Muscle of leg (tissue), 11 donors: ENCODE results near the gene TMEM43. TPM values are rescaled to one million over a fixed set of nuclear protein-coding genes. Genes with fewer than 3 reads are reported as not detected.

ENCODE experiments used
- DNase-seq: peaks from one replicate; pipeline ENCODE4 v3.0.0; 2013
- H3K27ac ChIP-seq: one replicate; pipeline ENCODE4 v1.5.1; 2013; ENCODE audit warnings: mild to moderate bottlenecking, low read length, control low read depth
- H3K27me3 ChIP-seq: one replicate; pipeline ENCODE4 v1.6.1; 2013; ENCODE audit warnings: low read length; ENCODE audit not compliant: control insufficient read depth, insufficient read depth
- H3K36me3 ChIP-seq: one replicate; pipeline ENCODE4 v1.6.1; 2013; ENCODE audit warnings: low read length; ENCODE audit not compliant: control insufficient read depth, insufficient read depth
- H3K4me1 ChIP-seq: one replicate; pipeline ENCODE4 v1.6.1; 2013; ENCODE audit warnings: low read length; ENCODE audit not compliant: control insufficient read depth, insufficient read depth
- H3K4me3 ChIP-seq: one replicate; pipeline ENCODE4 v1.5.1; 2013; ENCODE audit warnings: low read length, control low read depth
- H3K9me3 ChIP-seq: replicated peaks from 2 replicates; pipeline ENCODE4 v1.6.1; 2013; ENCODE audit warnings: low read depth, low read length; ENCODE audit not compliant: control insufficient read depth
- WGBS: methylation state at CpG from one replicate; pipeline ENCODE4 v1.1.5; 2013; ENCODE audit warnings: missing lambda C conversion rate; ENCODE audit not compliant: insufficient coverage; 5-methylcytosine and 5-hydroxymethylcytosine counted together
- polyA plus RNA-seq, 8 donors: library from polyadenylated mRNA; unstranded; fragments of 120-200 nt; gene quantifications; one replicate each; pipeline versions ENCODE4 v1.2.1 to v1.2.3, GENCODE V29; 2013; ENCODE audit warnings: inconsistent platforms in 1 of 8, low replicate concordance in 1 of 8; ENCODE audit not compliant: insufficient read length in 8 of 8, insufficient read depth in 1 of 8
- total RNA-seq: library from RNA; stranded (reverse); fragments of 120-200 nt; gene quantifications from one replicate; pipeline ENCODE4 v1.2.4, GENCODE V29; 2013

The TMEM43 gene
- total and polyA plus RNA-seq, 9 donors, result 43.7 to 69.7 (median 51.4) TPM

DNA sequence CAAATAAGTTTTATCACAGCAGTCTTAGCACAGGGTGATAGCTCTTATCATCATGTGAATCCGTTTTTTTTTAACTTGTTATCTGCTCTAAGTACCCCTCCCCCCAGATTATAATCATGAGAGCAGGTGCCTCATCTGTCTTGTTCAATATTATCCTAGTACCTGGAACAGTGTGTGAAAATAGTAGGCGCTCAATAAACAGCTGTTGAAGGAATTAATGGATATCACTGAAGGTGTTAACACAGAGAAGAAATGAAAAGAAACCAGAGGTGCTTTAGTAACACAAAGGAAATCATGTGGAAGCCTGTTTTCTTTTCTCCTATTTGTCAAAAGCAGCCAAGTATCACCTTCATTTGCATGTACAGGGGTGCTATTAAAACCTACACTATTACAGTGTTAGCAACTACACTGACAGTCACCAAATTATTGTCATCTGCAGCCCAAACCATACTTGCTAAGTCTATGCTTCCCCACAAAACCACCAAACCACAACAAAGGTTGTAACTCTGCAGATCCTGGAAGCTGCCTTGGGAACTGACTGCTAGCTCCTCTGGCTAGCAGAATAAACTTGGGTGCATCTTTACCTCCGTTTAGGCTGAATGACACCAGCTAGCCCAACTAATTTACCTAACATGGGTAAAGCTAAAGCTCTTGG lies 50.7 kb downstream of the TMEM43 start:
- Histone ChIP-seq H3K27me3 (no peaks in the 10 kb centered on the region), H3K9me3 (no peaks in the 10 kb centered on the region), H3K4me1 (peaks cover 9% of the 10 kb centered on the region), H3K27ac (no peak overlapping the region), H3K4me3 (no peak overlapping the region), H3K36me3 (peaks cover 19% of the 10 kb centered on the region)
- no peak for DNase-seq
- WGBS, result 67% methylated on average over 1 of the region's 3 CpGs

DNA sequence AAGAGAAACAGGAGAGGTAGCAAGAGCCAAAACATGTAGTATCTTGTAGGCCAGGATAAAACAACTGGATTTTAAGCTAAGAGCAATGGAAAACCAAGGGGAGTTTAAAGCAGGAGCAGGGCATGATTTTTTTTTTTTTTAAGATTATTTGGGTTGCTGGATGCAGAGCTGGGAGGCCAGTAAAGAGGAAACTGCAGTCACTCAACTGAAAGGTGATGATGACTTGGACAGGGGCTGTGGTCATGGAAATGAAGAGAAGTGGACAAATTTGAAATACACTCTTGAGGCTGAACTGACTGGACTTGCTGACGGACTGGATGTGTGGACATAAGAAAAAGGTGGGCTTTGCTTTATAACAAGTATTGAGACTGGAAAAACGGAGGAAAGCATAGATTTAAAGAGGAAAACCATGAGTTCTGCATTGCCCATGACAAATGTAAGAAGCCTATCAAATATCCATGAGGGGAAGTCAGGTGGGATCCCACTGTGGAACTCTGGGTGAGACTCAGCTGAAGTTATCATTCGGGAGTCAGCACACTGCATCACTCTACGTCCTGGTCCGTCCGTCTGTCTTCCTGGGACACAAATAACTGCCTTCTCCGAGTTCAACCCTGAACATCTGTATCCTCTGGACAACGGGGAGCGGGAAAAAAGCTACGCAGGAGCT lies 52.9 kb downstream of the TMEM43 start:
- WGBS, result 6% methylated on average over 10 of the region's 10 CpGs
- no peak for DNase-seq
- Histone ChIP-seq H3K4me3 (peak overlapping the region; percentile 98), H3K4me1 (peaks cover 9% of the 10 kb centered on the region), H3K36me3 (peaks cover 9% of the 10 kb centered on the region), H3K27me3 (no peaks in the 10 kb centered on the region), H3K9me3 (no peaks in the 10 kb centered on the region), H3K27ac (peak overlapping the region; percentile 92)

DNA sequence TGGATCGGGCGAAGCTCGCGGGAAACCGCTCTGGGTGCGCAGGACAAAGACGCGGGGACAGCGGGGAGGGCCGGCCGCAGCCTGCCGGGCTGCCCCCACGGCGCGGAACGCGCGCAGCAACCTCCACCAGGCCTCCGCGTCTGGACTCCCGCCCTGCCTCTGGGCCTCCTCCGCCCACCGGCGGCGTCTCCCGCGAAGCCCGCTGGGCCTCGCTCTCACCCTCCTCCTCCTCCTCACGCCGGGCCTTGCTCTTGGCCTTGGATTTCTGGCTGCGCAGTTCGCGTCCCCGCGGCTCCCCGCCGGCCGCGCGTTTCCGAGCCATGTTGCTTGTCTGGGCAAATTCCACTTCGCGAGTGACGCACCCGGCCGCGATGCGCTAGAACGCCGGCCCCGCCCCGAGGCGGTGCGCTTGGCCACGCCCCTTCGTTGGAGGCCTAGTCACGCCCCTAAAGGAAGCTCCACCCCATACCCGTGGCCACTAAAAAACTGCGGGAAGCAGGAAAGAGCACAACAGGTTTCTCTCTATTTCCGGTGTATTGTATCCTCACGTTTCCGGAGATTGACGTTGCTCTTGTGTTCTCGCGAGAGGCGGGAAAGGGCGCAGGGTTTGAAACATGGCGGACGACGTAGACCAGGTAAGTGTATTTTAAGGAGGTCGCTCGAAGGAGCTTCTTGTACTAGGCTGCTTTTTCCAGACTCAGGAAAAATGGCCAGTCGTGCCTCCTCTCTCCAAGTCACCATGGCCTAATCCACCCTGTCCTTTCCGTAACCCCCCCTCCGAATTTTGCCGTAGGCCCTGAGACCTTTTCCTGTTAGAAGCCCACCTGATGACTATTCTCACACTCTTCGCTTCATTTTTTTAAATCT lies 53.6 kb downstream of the TMEM43 start, which contains the start of the genes LSM3 and XPC:
Gene LSM3, plus strand, starts transcription at position 571 of the 867 bp plus-strand sequence. Its CDS starts 44 bp downstream, at position 615.
Gene XPC, minus strand, starts transcription at position 355 of the 867 bp plus-strand sequence. Its CDS starts 33 bp downstream, at position 322.
- Histone ChIP-seq H3K36me3 (peaks cover 12% of the 10 kb centered on the region), H3K9me3 (no peaks in the 10 kb centered on the region), H3K27ac (peak within 1 kb of the TSS; percentile 96), H3K27me3 (no peaks in the 10 kb centered on the region), H3K4me1 (peaks cover 9% of the 10 kb centered on the region), H3K4me3 (peak within 1 kb of the TSS; percentile 98)
- DNase-seq, result peak; percentile 99
- WGBS, result 0% methylated on average over 69 of the region's 78 CpGs

DNA sequence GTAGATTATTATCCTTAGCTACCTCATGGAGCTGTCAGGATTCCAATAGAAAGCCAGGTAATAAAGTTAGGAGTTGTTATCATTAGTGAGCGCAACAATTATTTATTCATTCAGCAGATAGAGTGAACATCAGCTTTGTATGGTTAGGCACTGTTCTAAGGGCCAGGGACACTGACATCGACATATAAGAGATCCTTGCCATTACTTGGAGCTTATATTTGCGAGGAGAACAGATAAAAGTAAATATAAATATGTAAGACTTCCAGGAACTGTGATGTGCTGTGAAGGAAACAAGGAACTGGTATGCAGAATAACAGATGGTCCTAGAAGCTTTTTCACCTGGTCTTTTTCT lies 54.2 kb downstream of the TMEM43 start:
- no peak for DNase-seq
- Histone ChIP-seq H3K27me3 (no peaks in the 10 kb centered on the region), H3K36me3 (peaks cover 14% of the 10 kb centered on the region), H3K9me3 (no peaks in the 10 kb centered on the region), H3K4me1 (peaks cover 9% of the 10 kb centered on the region), H3K27ac (peak overlapping the region; percentile 96), H3K4me3 (peak overlapping the region; percentile 98)
- no CpG with 5 or more reads among the region's 3 CpGs for WGBS

DNA sequence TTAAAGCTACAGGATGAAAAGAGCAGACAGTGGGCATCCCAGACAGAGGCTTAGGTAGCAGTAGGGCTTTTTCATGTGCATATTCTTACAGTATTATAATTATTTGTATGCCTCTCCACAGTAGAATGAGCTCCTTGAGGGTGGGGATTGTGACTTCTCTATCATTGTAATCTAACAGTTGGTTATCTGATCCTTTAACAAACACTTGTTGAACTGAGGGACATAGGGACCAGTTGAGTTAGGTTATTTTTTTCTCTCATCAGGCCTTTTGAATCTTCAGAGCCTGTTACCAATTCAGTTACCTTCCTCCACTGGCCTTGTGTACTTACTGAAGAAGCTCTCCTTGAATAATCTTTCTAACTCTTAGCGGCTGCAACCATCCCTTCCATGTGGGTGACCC lies 54.9 kb downstream of the TMEM43 start:
- H3K27me3 ChIP-seq, result no peaks in the 10 kb centered on the region
- H3K4me1 ChIP-seq, result peaks cover 9% of the 10 kb centered on the region
- peaks cover 15% of the 10 kb centered on the region for H3K36me3 ChIP-seq
- no peaks in the 10 kb centered on the region for H3K9me3 ChIP-seq
- H3K4me3 ChIP-seq, result no peak overlapping the region
- no CpG with 5 or more reads among the region's 1 CpG for WGBS
- no peak for DNase-seq
- no peak overlapping the region for H3K27ac ChIP-seq

DNA sequence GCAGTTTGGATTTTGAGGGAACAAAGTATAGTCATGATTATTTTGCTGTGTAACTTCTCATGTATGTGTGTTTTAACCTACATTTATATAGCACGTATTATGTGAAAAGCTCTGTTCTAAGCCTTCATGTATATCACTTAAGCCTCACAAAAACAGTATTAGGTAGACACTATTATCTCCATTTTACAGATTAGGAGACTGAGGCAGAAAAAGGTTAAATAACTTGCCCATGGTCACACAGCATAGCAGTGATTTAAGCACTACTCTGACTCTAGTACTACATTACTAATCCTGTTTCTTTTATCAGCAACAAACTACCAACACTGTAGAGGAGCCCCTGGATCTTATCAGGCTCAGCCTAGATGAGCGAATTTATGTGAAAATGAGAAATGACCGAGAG lies 56.4 kb downstream of the TMEM43 start:
- Histone ChIP-seq H3K27me3 (no peaks in the 10 kb centered on the region), H3K9me3 (no peaks in the 10 kb centered on the region), H3K4me3 (no peak overlapping the region), H3K36me3 (peaks cover 20% of the 10 kb centered on the region), H3K27ac (no peak overlapping the region), H3K4me1 (peaks cover 9% of the 10 kb centered on the region)
- DNase-seq, result no peak
- WGBS, result no CpG with 5 or more reads among the region's 3 CpGs

DNA sequence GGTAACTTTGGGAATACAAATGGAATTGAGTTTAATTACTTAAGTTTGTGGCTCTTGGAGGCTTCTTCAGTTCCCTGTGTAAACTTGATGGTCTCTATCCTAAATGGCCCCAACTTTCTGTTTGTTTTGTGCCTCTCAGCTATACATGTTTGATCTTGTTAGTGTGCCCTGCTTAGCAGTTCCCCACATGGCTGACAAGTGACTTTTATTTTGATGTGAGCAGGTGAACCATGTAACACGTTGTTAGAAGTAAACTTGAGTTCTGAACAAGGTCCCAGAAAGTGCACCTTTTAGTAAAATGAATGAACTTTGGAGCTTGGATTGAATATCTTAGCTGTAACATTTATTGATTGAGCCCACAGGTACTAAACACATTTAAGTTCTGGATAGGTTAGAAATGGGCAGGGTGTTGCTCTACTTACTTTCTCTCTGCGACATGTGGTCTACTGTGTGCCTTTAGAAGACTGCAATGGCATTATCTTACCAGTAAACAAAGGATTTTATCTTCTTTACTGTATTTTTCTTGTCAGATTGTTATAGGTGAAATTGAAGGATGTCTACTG lies 58.2 kb downstream of the TMEM43 start:
- WGBS, result no CpG with 5 or more reads among the region's 2 CpGs
- H3K4me3 ChIP-seq, result no peak overlapping the region
- no peaks in the 10 kb centered on the region for H3K27me3 ChIP-seq
- DNase-seq, result no peak
- no peak overlapping the region for H3K27ac ChIP-seq
- H3K4me1 ChIP-seq, result no peaks in the 10 kb centered on the region
- no peaks in the 10 kb centered on the region for H3K9me3 ChIP-seq
- peaks cover 24% of the 10 kb centered on the region for H3K36me3 ChIP-seq

DNA sequence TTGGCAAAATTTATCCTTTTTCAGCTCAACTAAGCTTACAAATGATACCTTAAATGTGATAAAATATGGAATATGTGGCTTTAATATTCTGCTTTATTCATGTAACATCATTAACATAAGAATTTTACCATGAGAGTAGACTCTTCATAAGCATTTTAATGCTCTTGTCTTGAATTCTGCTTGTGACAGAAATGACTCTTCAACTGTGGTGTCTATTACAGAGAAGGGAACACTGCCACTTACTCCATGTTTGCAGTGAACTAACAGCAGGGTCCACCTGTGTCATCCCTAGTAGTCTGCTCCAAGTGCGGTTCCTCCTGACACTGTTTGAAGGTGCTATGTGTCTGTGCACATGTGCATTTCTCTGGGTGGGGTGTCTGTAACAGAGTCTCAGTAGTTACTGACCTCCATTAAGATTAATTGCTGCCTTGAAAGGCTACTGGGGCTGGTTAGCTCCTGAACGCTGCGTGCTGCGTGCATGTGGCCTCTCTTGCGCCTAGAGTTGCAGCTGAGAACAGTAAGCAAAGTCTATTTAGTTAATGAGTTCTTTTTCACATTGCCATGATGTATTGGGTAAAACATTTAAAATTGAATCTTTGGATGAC lies 62.1 kb downstream of the TMEM43 start:
- no peak for DNase-seq
- Histone ChIP-seq H3K36me3 (peaks cover 20% of the 10 kb centered on the region), H3K27ac (no peak overlapping the region), H3K9me3 (no peaks in the 10 kb centered on the region), H3K4me1 (no peaks in the 10 kb centered on the region), H3K4me3 (no peak overlapping the region), H3K27me3 (no peaks in the 10 kb centered on the region)
- WGBS, result 92% methylated on average over 4 of the region's 5 CpGs

DNA sequence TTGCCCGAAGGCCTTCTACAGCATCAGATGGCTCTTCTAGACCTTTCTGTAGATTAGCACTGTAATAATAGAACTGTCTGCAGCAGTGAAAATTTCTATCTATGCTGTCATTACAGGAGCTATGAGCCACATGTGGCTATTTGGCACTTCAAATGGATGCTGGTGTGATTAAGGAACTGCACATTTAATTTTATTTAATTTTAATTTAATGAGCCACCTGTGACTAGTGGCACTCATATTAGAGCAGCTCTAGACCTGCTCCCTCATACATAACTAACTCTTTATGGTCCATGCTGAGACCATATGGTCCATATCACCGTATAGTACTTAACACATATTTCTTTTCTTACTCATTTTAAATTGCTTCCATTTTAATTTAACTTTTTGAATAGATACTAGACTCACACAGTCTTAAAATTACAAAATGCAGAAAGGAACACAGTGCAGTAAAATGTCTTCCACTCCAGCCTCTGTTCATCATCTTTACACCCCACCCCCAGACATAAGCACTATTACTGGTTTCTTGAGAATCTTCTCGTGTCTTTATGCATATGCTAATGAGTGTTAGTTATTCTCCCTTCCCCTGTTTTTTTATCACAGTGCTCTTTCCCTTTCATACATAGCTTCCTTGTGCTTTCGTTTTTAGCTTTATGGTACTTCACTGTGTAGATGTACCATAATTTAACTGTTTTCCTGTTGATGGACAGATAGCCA lies 63.3 kb downstream of the TMEM43 start:
- no peaks in the 10 kb centered on the region for H3K9me3 ChIP-seq
- H3K27me3 ChIP-seq, result no peaks in the 10 kb centered on the region
- no peak overlapping the region for H3K27ac ChIP-seq
- H3K36me3 ChIP-seq, result peaks cover 13% of the 10 kb centered on the region
- H3K4me1 ChIP-seq, result no peaks in the 10 kb centered on the region
- DNase-seq, result no peak
- no peak overlapping the region for H3K4me3 ChIP-seq
- no CpG with 5 or more reads among the region's 4 CpGs for WGBS
